PC-3 (cell line): ENCODE data around the gene CAMSAP1. TPM values are rescaled to one million over a fixed set of nuclear protein-coding genes. Genes with fewer than 3 reads are reported as not detected.

Source experiments
- ATAC-seq: fragments of 200-7000 bp; cut with Tn5 transposase; 2 replicates; pipeline ENCODE4 v1.9.1; 2020; ENCODE audit warnings: mild to moderate bottlenecking, moderate library complexity
- BruUV-seq: library from RNA; stranded (reverse); fragments of 400-500 nt; replicated peaks from 2 replicates; lab custom pipeline; 2021; lab: Mats Ljungman, UMichigan
- CTCF ChIA-PET: fragments of 300-600 bp; sonication (Branson Sonifier 250); formaldehyde crosslinking; loops from one replicate; lab custom pipeline; 2022; ENCODE audit warnings: antibody characterized with exemption; lab: Charles Lee
- POLR2A ChIA-PET: fragments of 300-600 bp; sonication (Branson Sonifier 250); formaldehyde crosslinking; loops from one replicate; lab custom pipeline; 2022; ENCODE audit warnings: antibody characterized with exemption; ENCODE audit not compliant: unreplicated experiment; lab: Charles Lee
- DNase-seq: peaks from one replicate; pipeline ENCODE4 v3.0.0-alpha.2; 2015
- H2AFZ ChIP-seq: fragments of 300-600 bp; sonication (generic); 2 replicates; pipeline ENCODE4 v1.6.0; 2016; ENCODE audit warnings: antibody characterized with exemption, low read length
- H3F3A ChIP-seq: fragments of 300-600 bp; sonication (generic); one replicate; pipeline ENCODE4 v1.6.0; 2017; ENCODE audit warnings: antibody characterized with exemption, low read length, control low read depth, mild to moderate bottlenecking; ENCODE audit not compliant: unreplicated experiment
- H3K27ac ChIP-seq: fragments of 300-600 bp; sonication (generic); 2 replicates; pipeline ENCODE4 v1.5.1; 2016; ENCODE audit warnings: mild to moderate bottlenecking, low read length
- H3K27me3 ChIP-seq: fragments of 300-600 bp; sonication (generic); 2 replicates; pipeline ENCODE4 v1.6.1; 2016; ENCODE audit warnings: low read length, mixed read lengths
- H3K36me3 ChIP-seq: fragments of 300-600 bp; sonication (generic); 2 replicates; pipeline ENCODE4 v1.6.1; 2016; ENCODE audit warnings: low read depth, mixed run types, low read length, mixed read lengths
- H3K4me1 ChIP-seq: fragments of 300-600 bp; sonication (generic); 2 replicates; pipeline ENCODE4 v1.5.1; 2016; ENCODE audit warnings: low read length; ENCODE audit not compliant: insufficient read depth
- H3K4me2 ChIP-seq: fragments of 300-600 bp; sonication (generic); 2 replicates; pipeline ENCODE4 v1.6.0; 2016; ENCODE audit warnings: low read length
- H3K4me3 ChIP-seq: fragments of 300-600 bp; sonication (generic); 2 replicates; pipeline ENCODE4 v1.5.1; 2016; ENCODE audit warnings: mild to moderate bottlenecking, low read length, mixed read lengths
- H3K79me2 ChIP-seq: fragments of 300-600 bp; sonication (generic); 2 replicates; pipeline ENCODE4 v1.6.1; 2017; ENCODE audit warnings: low read length, mixed read lengths
- H3K9ac ChIP-seq: fragments of 300-600 bp; sonication (generic); 2 replicates; pipeline ENCODE4 v1.6.0; 2016; ENCODE audit warnings: mild to moderate bottlenecking, low read length
- H3K9me2 ChIP-seq: fragments of 300-600 bp; sonication (generic); replicated peaks from 2 replicates; pipeline ENCODE4 v1.6.1; 2016; ENCODE audit warnings: mixed run types, low read length, mixed read lengths
- H3K9me3 ChIP-seq: fragments of 300-600 bp; sonication (generic); 2 replicates; pipeline ENCODE4 v1.6.1; 2016; ENCODE audit warnings: low read length, mixed read lengths
- H4K20me1 ChIP-seq: fragments of 300-600 bp; sonication (generic); 2 replicates; pipeline ENCODE4 v1.6.1; 2016; ENCODE audit warnings: low read length, mixed read lengths
- CTCF ChIP-seq: fragments of 300-600 bp; sonication (generic); conservative IDR thresholded peaks from 2 replicates; pipeline ENCODE4 v1.5.1; 2017; ENCODE audit warnings: antibody characterized with exemption, low read depth, mild to moderate bottlenecking, low read length
- EZH2 ChIP-seq: fragments of 300-600 bp; sonication (generic); IDR thresholded peaks from one replicate; pipeline ENCODE4 v1.6.1; 2017; ENCODE audit warnings: antibody characterized with exemption, mild to moderate bottlenecking, low read length; ENCODE audit not compliant: unreplicated experiment
- EZH2phosphoT487 ChIP-seq: fragments of 300-600 bp; sonication (generic); IDR thresholded peaks from 2 replicates; pipeline ENCODE4 v1.6.1; 2018; ENCODE audit warnings: mild to moderate bottlenecking, antibody characterized with exemption, low read length, borderline replicate concordance
- intact Hi-C: fragments of 100-400 bp; cut with micrococcal nuclease; formaldehyde crosslinking; loops from 2 replicates; pipeline ENCODE4 v1.9.0; 2023
- total RNA-seq: library from RNA; depleted of rRNA; stranded (reverse); fragments of >200 nt; gene quantifications from 2 replicates; pipeline ENCODE4 v1.2.3, GENCODE V29; 2014

The CAMSAP1 gene
- total RNA-seq, 1 experiment from 2014 or later = 16.4 TPM

- Histone ChIP-seq H3K9me3 (no peaks in the 10 kb centered on the region), H3K27ac (no peak overlapping the region), H3K4me1 (no peaks in the 10 kb centered on the region), H3F3A (no peaks in the 10 kb centered on the region), H3K79me2 (no peaks in the 10 kb centered on the region), H3K36me3 (no peaks in the 10 kb centered on the region), H3K4me3 (no peak overlapping the region), H3K4me2 (no peak overlapping the region), H3K9me2 (no peaks in the 10 kb centered on the region), H3K27me3 (no peaks in the 10 kb centered on the region), H2AFZ (no peak overlapping the region), H4K20me1 (no peaks in the 10 kb centered on the region), H3K9ac (no peak overlapping the region)
- intact Hi-C loops = no loop called here
- ATAC-seq (no peak), DNase-seq (no peak)
- TF ChIP-seq EZH2phosphoT487 = no peak
- TF ChIP-seq CTCF = no peak
- TF ChIP-seq EZH2 = no peak
- POLR2A ChIA-PET = no interaction called here
- CTCF ChIA-PET = no interaction called here
- no TSS peak for BruUV-seq
Measured at GRCh38 chr9:135793221-135794056, 113.9 kb downstream of the CAMSAP1 start.

- H3K4me1 ChIP-seq = no peaks in the 10 kb centered on the region
- no peak for DNase-seq
- TF ChIP-seq CTCF (no peak), EZH2 (no peak), EZH2phosphoT487 (no peak)
- CTCF ChIA-PET = no interaction called here
- no peak overlapping the region for H3K4me2 ChIP-seq
- H3K27me3 ChIP-seq = no peaks in the 10 kb centered on the region
- H3K36me3 ChIP-seq = no peaks in the 10 kb centered on the region
- ATAC-seq = no peak
- H3F3A ChIP-seq = no peaks in the 10 kb centered on the region
- H3K4me3 ChIP-seq = no peak overlapping the region
- H3K27ac ChIP-seq = no peak overlapping the region
- H2AFZ ChIP-seq = no peak overlapping the region
- no peaks in the 10 kb centered on the region for H3K9me2 ChIP-seq
- H3K9ac ChIP-seq = no peak overlapping the region
- no peaks in the 10 kb centered on the region for H3K9me3 ChIP-seq
- POLR2A ChIA-PET = no interaction called here
- no peaks in the 10 kb centered on the region for H3K79me2 ChIP-seq
- no TSS peak for BruUV-seq
- intact Hi-C loops = no loop called here
- no peaks in the 10 kb centered on the region for H4K20me1 ChIP-seq
Measured at GRCh38 chr9:135792268-135793128, 114.8 kb downstream of the CAMSAP1 start.
